Thyroid gland (tissue), 4 donors: ENCODE results near the gene GGT6. TPM values are rescaled to one million over a fixed set of nuclear protein-coding genes. Genes with fewer than 3 reads are reported as not detected.

Source experiments
- DNase-seq, 2 donors: peaks; one replicate each; pipeline ENCODE4 v3.0.0-alpha.2; 2019
- H3K27ac ChIP-seq, 3 donors: fragments of 200-600 bp; sonication (generic); 1 replicate in 2 of 3; 2 replicates in 1 of 3; pipeline ENCODE4 v1.5.1; 2016 to 2019; ENCODE audit warnings: mild to moderate bottlenecking in 1 of 3, moderate library complexity in 1 of 3
- H3K27me3 ChIP-seq: fragments of 200-600 bp; sonication (generic); one replicate; pipeline ENCODE4 v1.5.1; 2019
- H3K36me3 ChIP-seq, 2 donors: fragments of 200-600 bp; sonication (generic); one replicate each; pipeline ENCODE4 v1.5.1; 2016 to 2019
- H3K4me1 ChIP-seq, 2 donors: fragments of 200-600 bp; sonication (generic); one replicate each; pipeline ENCODE4 v1.5.1; 2017 to 2019
- H3K4me3 ChIP-seq, 3 donors: fragments of 200-600 bp; sonication (generic); replicated peaks in 1 of 3; 1 replicate in 2 of 3; 2 replicates in 1 of 3; pipeline ENCODE4 v1.5.1; 2016; ENCODE audit warnings: mild to moderate bottlenecking in 1 of 3
- H3K9me3 ChIP-seq: fragments of 200-600 bp; sonication (generic); one replicate; pipeline ENCODE4 v1.5.1; 2017
- POLR2A ChIP-seq, 2 donors: fragments of 450-650 bp; IDR thresholded peaks; one replicate each; pipeline ENCODE4 v1.6.1; 2017; ENCODE audit warnings: antibody characterized with exemption in 2 of 2, mild to moderate bottlenecking in 2 of 2, moderate library complexity in 1 of 2
- WGBS, 2 donors: methylation state at CpG; one replicate each; pipeline ENCODE4 v1.1.5; 2017; 5-methylcytosine and 5-hydroxymethylcytosine counted together
- intact Hi-C: fragments of 100-400 bp; cut with DNase I; formaldehyde crosslinking; loops from one replicate; pipeline ENCODE4 v1.15.1; 2023
- total RNA-seq, 4 donors: library from RNA; depleted of rRNA; stranded (reverse); fragments of >200 nt; gene quantifications; one replicate each; pipeline ENCODE4 v1.2.3, GENCODE V29; 2016
- TF ChIP-seq, protein P1 (sequence below), 6 experiments: fragments of 200-600 bp in 3 of 6; fragments of 450-650 bp in 3 of 6; sonication (generic) in 3 of 6; IDR thresholded peaks; one replicate each; pipeline ENCODE4 v1.5.1; 2016 to 2019; ENCODE audit warnings: antibody characterized with exemption in 6 of 6, mild to moderate bottlenecking in 2 of 6, inconsistent platforms in 1 of 6, moderate library complexity in 1 of 6

Gene GGT6
- total RNA-seq, 4 donors from 2014 or later: 0.56 to 1.3 TPM; not detected in 2

- WGBS, 2 donors: 84% methylated on average over 8 of the region's 8 CpGs
- DNase-seq: no peak
- TF ChIP-seq, protein P1, sequence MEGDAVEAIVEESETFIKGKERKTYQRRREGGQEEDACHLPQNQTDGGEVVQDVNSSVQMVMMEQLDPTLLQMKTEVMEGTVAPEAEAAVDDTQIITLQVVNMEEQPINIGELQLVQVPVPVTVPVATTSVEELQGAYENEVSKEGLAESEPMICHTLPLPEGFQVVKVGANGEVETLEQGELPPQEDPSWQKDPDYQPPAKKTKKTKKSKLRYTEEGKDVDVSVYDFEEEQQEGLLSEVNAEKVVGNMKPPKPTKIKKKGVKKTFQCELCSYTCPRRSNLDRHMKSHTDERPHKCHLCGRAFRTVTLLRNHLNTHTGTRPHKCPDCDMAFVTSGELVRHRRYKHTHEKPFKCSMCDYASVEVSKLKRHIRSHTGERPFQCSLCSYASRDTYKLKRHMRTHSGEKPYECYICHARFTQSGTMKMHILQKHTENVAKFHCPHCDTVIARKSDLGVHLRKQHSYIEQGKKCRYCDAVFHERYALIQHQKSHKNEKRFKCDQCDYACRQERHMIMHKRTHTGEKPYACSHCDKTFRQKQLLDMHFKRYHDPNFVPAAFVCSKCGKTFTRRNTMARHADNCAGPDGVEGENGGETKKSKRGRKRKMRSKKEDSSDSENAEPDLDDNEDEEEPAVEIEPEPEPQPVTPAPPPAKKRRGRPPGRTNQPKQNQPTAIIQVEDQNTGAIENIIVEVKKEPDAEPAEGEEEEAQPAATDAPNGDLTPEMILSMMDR (IDR thresholded peaks at IDR 0.05): no peak
- Histone ChIP-seq H3K27ac (peak overlapping the region in 2 of 3 donors; percentile 68 to 82), H3K36me3 (no peaks in the 10 kb centered on the region), H3K9me3 (no peaks in the 10 kb centered on the region), H3K27me3 (no peaks in the 10 kb centered on the region), H3K4me3 (no peak overlapping the region), H3K4me1 (peaks cover 29 to 49% of the 10 kb centered on the region in 2 donors)
- intact Hi-C loops: no loop called here
These were observed 39.3 kb downstream of the GGT6 start for GRCh38 chr17:4520894-4521600.

DNA sequence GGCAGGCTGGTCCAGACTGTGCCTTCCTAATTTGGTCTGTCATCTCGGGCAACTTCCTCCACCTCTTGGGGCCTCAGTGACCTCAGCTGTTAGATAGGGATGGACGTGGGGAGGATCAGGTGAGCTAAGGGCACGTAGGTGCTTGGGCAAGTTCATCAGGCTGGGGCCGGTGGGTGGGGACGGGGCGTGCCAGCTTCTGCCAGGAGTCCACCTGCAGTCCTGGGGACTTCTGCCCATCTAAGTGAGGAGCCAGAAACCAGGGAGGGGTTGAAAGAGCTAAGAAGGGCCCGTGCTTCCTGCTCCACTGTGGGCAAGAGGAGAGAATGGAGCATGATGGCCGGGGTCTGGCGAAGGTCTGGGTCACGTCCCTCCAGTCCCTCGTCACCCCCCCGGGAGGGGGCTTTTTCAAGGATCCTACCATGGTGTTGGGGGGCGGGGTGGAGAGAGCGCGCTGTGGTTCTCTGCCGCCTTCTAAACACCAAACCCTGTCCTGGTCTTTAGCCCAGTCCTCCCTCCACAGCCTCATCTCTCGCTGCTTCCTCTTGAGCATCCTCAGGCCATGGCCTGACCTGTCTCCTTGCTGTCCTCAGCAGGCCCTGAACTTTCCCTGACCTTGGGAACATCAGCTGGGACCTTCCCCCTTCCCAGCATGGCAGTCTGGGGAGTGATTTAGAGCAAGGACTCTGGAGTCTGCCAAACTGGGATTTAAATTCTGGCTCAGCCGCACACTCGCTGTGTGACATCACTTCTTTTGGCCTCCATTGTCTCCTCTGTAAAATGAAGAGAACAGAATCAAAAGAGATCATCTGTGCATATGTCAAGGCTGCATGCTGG is 40.1 kb downstream of the GGT6 start:
- H3K4me1 ChIP-seq: peaks cover 29 to 54% of the 10 kb centered on the region in 2 donors
- intact Hi-C loops: no loop called here
- DNase-seq: no peak
- no peaks in the 10 kb centered on the region for H3K9me3 ChIP-seq
- H3K4me3 ChIP-seq: no peak overlapping the region
- H3K36me3 ChIP-seq: no peaks in the 10 kb centered on the region
- 88 to 89% methylated on average over 13 to 16 of the region's 19 CpGs for WGBS, 2 donors
- H3K27me3 ChIP-seq: no peaks in the 10 kb centered on the region
- no peak for TF ChIP-seq POLR2A (IDR thresholded peaks at IDR 0.05)
- TF ChIP-seq, protein P1 (IDR thresholded peaks at IDR 0.05): no peak
- H3K27ac ChIP-seq: peak overlapping the region; percentile 48 to 82 (median 68)

- DNase-seq: peak; percentile 85 to 86
- Histone ChIP-seq H3K36me3 (no peaks in the 10 kb centered on the region), H3K4me1 (peaks cover 38 to 63% of the 10 kb centered on the region in 2 donors), H3K4me3 (no peak overlapping the region), H3K9me3 (no peaks in the 10 kb centered on the region), H3K27ac (peak overlapping the region; percentile 61 to 82 (median 68)), H3K27me3 (no peaks in the 10 kb centered on the region)
- WGBS, 2 donors: 41 to 48% methylated on average over 4 to 6 of the region's 14 CpGs
- TF ChIP-seq, protein P1 (IDR thresholded peaks at IDR 0.05): no peak
- no peak for TF ChIP-seq POLR2A (IDR thresholded peaks at IDR 0.05)
- intact Hi-C loops: no loop called here
These were observed 41.0 kb downstream of the GGT6 start for GRCh38 chr17:4519361-4519788.

- peak overlapping the region; percentile 61 to 82 (median 68) for H3K27ac ChIP-seq
- no peaks in the 10 kb centered on the region for H3K36me3 ChIP-seq
- no peaks in the 10 kb centered on the region for H3K27me3 ChIP-seq
- no peak for DNase-seq
- peaks cover 43 to 66% of the 10 kb centered on the region in 2 donors for H3K4me1 ChIP-seq
- H3K4me3 ChIP-seq: no peak overlapping the region
- WGBS, 2 donors: 78 to 82% methylated on average over 2 to 4 of the region's 10 CpGs
- TF ChIP-seq, protein P1 (IDR thresholded peaks at IDR 0.05): no peak
- no peak for TF ChIP-seq POLR2A (IDR thresholded peaks at IDR 0.05)
- intact Hi-C loops: no loop called here
- H3K9me3 ChIP-seq: no peaks in the 10 kb centered on the region
These were observed 41.5 kb downstream of the GGT6 start for GRCh38 chr17:4518901-4519300.

- no peak for DNase-seq
- 78 to 80% methylated on average over 11 of the region's 11 CpGs for WGBS, 2 donors
- H3K4me1 ChIP-seq: peaks cover 44 to 59% of the 10 kb centered on the region in 2 donors
- H3K9me3 ChIP-seq: no peaks in the 10 kb centered on the region
- no peaks in the 10 kb centered on the region for H3K27me3 ChIP-seq
- TF ChIP-seq POLR2A (IDR thresholded peaks at IDR 0.05): no peak
- TF ChIP-seq, protein P1 (IDR thresholded peaks at IDR 0.05): no peak
- H3K36me3 ChIP-seq: no peaks in the 10 kb centered on the region
- intact Hi-C loops: no loop called here
- H3K4me3 ChIP-seq: no peak overlapping the region
- no peak overlapping the region for H3K27ac ChIP-seq
These were observed 43.6 kb downstream of the GGT6 start for GRCh38 chr17:4516735-4517134.
